ENCODE data around the gene FEM1B. TPM values are rescaled to one million over a fixed set of nuclear protein-coding genes. Genes with fewer than 3 reads are reported as not detected.

FEM1B gene
- total and polyA plus RNA-seq, 2 of the 8 experiments (the other 6 are each of a cell fraction or from before 2014, with no cell fraction given) = 36.1 to 83.8 TPM

DNA sequence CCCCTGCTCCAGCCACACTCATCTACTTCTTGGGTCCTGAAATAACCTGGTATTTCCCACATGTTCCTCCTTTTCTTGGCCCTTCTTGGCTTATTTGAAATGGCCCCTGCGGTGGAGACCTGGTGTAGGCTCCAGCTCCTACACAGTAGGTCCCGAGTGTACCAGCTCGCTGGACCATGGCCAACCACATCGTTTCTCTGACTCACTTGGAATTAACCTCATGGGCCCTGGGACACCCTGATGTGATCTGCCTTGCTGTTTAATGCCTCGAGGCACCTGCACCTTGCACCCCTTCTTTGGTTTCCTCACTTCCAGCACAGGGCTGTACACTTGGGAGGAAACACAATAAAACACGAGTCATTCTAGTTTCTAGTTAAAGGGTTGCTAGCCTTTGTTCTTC, 60.3 kb downstream of the FEM1B start:
- H3K23ac ChIP-seq (ENCODE audit: insufficient read length) = no peak overlapping the region
- H4K91ac ChIP-seq (replicated peaks; ENCODE audit: insufficient read length, low read length) = no peak overlapping the region
- no peak overlapping the region for H4K8ac ChIP-seq (ENCODE audit: extremely low read depth, insufficient read depth, low read length)
- no peak overlapping the region for H2BK120ac ChIP-seq (replicated peaks; ENCODE audit: low read depth, low read length)
- H3K23me2 ChIP-seq (ENCODE audit: low read depth, low read length) = no peaks in the 10 kb centered on the region
- no peak overlapping the region for H2BK20ac ChIP-seq (ENCODE audit: low read length)
- H2BK5ac ChIP-seq (ENCODE audit: low read depth, low read length) = no peak overlapping the region
- no peak overlapping the region for H3K56ac ChIP-seq (replicated peaks; ENCODE audit: insufficient read length, low read depth, low read length)
- no peak overlapping the region for H3K4ac ChIP-seq (replicated peaks; ENCODE audit: insufficient read length, low read depth, low read length)
- H3K4me1 ChIP-seq (replicated peaks in 1 of 4; ENCODE audit: control insufficient read depth in 3 of 4, insufficient read depth in 4 of 4, low read length in 3 of 4) = no peaks in the 10 kb centered on the region; a peak in 1 of 7 replicates
- no peak overlapping the region for H2BK15ac ChIP-seq (ENCODE audit: low read length)
- no peak overlapping the region for H3K27ac ChIP-seq (ENCODE audit: low read depth, low read length)
- ChIA-PET CTCF (ENCODE audit: partially characterized antibody) (interaction anchor here (0.8 to 3.8 kb wide), 6 partner anchors 11 to 31 kb away, joined by 3 to 15 read pairs (median 5); no protein-coding TSS in a partner anchor), POLR2A (ENCODE audit: partially characterized antibody) (interaction anchor here (1.5 kb wide), 1 partner anchor 11 kb away, joined by 4 read pairs; no protein-coding TSS in a partner anchor)
- TF ChIP-seq RFX5 (IDR thresholded peaks at IDR 0.05; ENCODE audit: borderline replicate concordance, low read depth, low read length) = no peak
- TF ChIP-seq, protein P1, sequence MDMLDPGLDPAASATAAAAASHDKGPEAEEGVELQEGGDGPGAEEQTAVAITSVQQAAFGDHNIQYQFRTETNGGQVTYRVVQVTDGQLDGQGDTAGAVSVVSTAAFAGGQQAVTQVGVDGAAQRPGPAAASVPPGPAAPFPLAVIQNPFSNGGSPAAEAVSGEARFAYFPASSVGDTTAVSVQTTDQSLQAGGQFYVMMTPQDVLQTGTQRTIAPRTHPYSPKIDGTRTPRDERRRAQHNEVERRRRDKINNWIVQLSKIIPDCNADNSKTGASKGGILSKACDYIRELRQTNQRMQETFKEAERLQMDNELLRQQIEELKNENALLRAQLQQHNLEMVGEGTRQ (IDR thresholded peaks at IDR 0.05; ENCODE audit: low read length) = no peak
- TF ChIP-seq, protein P2, sequence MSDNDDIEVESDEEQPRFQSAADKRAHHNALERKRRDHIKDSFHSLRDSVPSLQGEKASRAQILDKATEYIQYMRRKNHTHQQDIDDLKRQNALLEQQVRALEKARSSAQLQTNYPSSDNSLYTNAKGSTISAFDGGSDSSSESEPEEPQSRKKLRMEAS (IDR thresholded peaks at IDR 0.05) = no peak
- no peak for TF ChIP-seq POU5F1 (IDR thresholded peaks at IDR 0.05; ENCODE audit: low read depth, low read length)
- TF ChIP-seq NRF1 (IDR thresholded peaks at IDR 0.05; ENCODE audit: low read depth, low read length) = no peak
- no peaks in the 10 kb centered on the region for H3K9me3 ChIP-seq (ENCODE audit: insufficient read depth in 2 of 2, low read depth in 1 of 2, low read length in 1 of 2)
- FAIRE-seq = no peak
- DNase-seq (ENCODE audit: low read depth in 1 of 2, low spot score in 2 of 2) = no peak
- H3K27me3 ChIP-seq (replicated peaks in 1 of 4; ENCODE audit: control insufficient read depth in 3 of 4, extremely low read depth in 1 of 4, insufficient read depth in 3 of 4, low read length in 3 of 4) = no peaks in the 10 kb centered on the region
- H3K14ac ChIP-seq (ENCODE audit: insufficient read length) = no peak overlapping the region
- 99% methylated on average over 6 of the region's 6 CpGs; no CpG with 5 or more reads in 1 of the 2 experiments for WGBS, 2 experiments (ENCODE audit: extremely low coverage in 1 of 2, insufficient coverage in 1 of 2, insufficient read length in 1 of 2, insufficient replicate concordance in 2 of 2, low coverage in 1 of 2, low lambda C conversion rate in 2 of 2, missing lambda C conversion rate in 1 of 2)
- no peaks in the 10 kb centered on the region for H3K79me1 ChIP-seq (ENCODE audit: low read depth, low read length)
- no peaks in the 10 kb centered on the region for H3K79me2 ChIP-seq (ENCODE audit: control insufficient read depth in 1 of 2, insufficient read depth in 2 of 2, low read length in 2 of 2)
- H3K18ac ChIP-seq (ENCODE audit: extremely low read depth, low read length) = no peak overlapping the region
- H2AK5ac ChIP-seq (ENCODE audit: low read depth, low read length) = no peak overlapping the region
- H3K9ac ChIP-seq (replicated peaks in 1 of 4; ENCODE audit: extremely low read depth in 1 of 4, low read depth in 3 of 4, low read length in 3 of 4) = no peak overlapping the region
- no peak overlapping the region for H4K5ac ChIP-seq (ENCODE audit: insufficient read length, low read depth, low read length)
- no peak overlapping the region for H2BK12ac ChIP-seq (ENCODE audit: low read depth, low read length)
- no peak overlapping the region for H3K4me2 ChIP-seq (ENCODE audit: insufficient read depth in 1 of 2, low read depth in 2 of 2, low read length in 2 of 2)
- H3K36me3 ChIP-seq (ENCODE audit: control insufficient read depth in 2 of 4, insufficient read depth in 4 of 4, low read length in 3 of 4) = no peaks in the 10 kb centered on the region
- H2AFZ ChIP-seq (ENCODE audit: low read length) = no peak overlapping the region
- no peak overlapping the region for H3K4me3 ChIP-seq (ENCODE audit: extremely low read depth in 1 of 4, insufficient read depth in 2 of 4, low read depth in 3 of 4, low read length in 4 of 4)
- no peaks in the 10 kb centered on the region for H4K20me1 ChIP-seq (replicated peaks in 1 of 2; ENCODE audit: control insufficient read depth in 1 of 2, insufficient read depth in 2 of 2, low read length in 2 of 2)

Measured in H1 (cell line).